HUDEP-2 (cell line): ENCODE measurements around the gene TNN.
"Not testable (repeated sequence)": the region's sequence is repeated elsewhere in the genome, so short reads cannot be mapped to it uniquely, and the experiment has no call there.

Source experiments
- DNase-seq, 76 experiments: peaks; one replicate each; lab custom pipeline; 2025; ENCODE audit not compliant: unreplicated experiment in 76 of 76; lab: John Stamatoyannopoulos, UW

The TNN gene, protein sequence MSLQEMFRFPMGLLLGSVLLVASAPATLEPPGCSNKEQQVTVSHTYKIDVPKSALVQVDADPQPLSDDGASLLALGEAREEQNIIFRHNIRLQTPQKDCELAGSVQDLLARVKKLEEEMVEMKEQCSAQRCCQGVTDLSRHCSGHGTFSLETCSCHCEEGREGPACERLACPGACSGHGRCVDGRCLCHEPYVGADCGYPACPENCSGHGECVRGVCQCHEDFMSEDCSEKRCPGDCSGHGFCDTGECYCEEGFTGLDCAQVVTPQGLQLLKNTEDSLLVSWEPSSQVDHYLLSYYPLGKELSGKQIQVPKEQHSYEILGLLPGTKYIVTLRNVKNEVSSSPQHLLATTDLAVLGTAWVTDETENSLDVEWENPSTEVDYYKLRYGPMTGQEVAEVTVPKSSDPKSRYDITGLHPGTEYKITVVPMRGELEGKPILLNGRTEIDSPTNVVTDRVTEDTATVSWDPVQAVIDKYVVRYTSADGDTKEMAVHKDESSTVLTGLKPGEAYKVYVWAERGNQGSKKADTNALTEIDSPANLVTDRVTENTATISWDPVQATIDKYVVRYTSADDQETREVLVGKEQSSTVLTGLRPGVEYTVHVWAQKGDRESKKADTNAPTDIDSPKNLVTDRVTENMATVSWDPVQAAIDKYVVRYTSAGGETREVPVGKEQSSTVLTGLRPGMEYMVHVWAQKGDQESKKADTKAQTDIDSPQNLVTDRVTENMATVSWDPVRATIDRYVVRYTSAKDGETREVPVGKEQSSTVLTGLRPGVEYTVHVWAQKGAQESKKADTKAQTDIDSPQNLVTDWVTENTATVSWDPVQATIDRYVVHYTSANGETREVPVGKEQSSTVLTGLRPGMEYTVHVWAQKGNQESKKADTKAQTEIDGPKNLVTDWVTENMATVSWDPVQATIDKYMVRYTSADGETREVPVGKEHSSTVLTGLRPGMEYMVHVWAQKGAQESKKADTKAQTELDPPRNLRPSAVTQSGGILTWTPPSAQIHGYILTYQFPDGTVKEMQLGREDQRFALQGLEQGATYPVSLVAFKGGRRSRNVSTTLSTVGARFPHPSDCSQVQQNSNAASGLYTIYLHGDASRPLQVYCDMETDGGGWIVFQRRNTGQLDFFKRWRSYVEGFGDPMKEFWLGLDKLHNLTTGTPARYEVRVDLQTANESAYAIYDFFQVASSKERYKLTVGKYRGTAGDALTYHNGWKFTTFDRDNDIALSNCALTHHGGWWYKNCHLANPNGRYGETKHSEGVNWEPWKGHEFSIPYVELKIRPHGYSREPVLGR (N-terminal part only)

DNA sequence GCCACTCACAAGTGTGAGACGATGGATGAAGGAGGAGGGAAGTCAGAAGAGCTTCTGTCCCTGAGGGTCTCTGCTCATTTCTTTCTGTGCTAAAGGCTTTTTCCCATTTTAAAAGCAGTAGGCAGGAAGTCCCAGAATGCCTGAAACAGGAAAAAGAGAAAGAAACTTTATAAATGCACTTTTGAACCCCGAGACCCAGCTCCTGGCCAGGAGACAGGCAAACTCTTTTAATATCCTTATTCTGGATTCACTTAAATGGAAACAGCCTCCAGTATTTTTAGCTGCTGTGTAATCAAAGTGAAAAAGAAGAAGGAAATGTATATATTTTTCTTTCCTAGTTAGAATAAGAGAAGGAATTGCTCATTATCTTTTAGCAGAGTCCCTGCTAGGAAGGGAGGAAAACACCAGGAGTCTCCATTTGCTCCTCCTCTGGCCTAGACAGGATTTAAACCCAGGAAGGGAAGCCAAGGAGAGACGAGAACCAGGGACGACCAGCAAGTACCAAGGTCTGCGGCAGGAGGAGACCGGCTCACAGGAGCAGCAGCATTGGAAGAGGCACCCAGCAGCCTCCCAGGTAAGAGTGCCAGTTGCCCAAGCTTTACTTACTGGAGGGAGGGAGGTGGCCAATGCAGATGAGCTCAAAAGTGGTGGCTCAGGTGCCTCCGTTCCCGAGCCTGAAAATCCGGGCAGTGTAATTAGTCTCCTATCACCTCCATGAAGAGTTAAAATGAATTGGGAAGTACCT is at the start of gene TNN:
Gene TNN (plus strand): TSS at position 472 of the 745 bp plus-strand sequence. CDS start 9,586 bp downstream, outside the sequence.
- DNase-seq = no peak

DNA sequence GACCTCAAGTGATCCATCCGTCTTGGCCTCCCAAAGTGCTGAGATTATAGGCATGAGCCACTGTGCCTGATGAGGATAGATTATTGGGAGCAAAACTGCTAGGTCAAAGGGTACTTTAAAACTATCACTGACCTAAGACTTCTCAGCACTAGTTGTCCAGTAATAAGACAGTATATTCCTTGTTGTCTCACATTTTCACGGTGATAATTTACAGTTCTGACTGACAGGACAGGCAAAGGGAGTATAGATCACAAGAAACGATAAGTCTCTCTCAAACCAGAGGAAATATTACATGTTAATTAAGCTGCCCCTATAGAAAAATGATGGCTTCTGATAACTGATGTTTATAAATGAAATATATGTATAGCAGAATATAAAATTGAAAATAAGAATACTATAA is 48.1 kb upstream of the TNN start:
- DNase-seq = no peak

DNA sequence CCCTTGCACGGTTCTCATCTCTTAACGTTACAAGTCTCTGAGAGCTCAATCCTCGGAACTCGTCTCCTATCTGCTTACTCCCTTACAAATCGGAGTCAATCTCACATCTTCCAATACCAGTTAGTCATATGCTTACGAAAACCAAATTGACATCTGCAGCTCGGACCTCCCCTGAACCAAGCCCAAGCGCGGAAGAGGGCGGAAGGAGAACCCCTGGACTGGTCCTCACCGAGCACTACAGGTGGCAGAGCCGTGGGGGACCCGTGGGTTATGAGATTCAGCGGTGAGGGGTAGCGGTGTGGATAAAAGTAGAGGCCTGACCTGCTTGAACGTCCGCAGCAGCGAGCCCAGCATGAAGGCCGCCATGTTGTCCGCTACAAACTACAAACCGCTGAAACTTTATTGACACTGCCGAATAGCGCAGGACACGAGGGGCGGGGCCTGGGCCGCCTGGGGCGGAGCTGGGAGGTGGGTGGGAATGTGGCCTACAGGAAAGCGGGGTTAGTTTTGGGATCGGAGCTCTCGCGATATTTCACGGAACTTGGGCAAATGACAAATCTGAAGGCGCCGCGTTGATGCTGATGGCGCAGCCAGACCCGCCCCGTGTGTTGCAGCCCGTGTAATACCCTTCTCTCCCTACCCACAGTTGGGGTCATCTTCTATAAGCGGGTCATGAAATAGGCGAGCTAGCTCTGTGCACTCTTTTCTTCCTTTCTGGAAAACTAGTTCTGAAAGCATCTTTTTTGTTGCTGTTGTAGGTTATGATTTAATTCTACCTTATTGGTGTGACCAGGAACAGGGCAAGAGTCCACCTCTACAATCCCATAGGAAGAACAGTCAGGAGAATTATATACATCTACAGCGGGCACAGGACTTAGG is 44.4 kb upstream of the TNN start, which contains the start of gene MRPS14:
Gene MRPS14 (minus strand): TSS at position 383 of the 879 bp plus-strand sequence. CDS start 17 bp downstream, at position 366.
- peak in 75 of 76 experiments; percentile 54 to 98 (median 94) for DNase-seq

DNA sequence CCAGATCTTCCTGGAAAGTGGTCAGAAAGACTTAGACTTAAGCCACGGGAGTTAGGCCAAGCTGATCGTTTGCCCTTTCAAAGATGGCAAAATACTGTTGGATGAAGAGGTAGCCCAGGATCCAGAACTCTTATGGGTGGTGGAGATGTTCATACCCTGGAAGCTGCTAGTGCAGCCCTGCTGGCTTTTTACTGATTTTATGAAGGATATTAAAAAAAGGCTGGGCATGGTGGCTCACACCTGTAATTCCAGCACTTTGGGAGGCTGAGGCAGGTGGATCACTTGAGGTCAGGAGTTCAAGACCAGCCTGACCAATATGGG is 43.8 kb upstream of the TNN start:
- not testable (repeated sequence) for DNase-seq

DNA sequence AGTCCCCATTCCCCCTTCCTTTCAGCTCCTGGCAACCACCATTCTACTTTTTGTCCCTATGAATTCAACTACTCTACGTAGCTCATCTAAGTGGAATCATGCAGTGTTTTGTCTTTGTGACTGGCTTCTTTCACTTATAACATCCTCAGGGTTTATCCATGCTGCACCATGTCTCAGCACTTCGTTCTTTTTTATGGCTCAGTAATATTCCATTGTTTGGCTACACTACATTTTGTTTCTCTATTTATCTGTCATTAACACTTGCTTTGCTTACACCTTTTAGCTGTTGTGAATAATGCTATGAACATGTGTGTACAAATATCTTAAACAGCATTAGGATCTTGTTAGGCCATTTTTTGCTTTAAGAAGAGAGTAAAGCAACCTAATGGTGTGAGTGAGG is 42.9 kb upstream of the TNN start:
- DNase-seq = no peak

DNA sequence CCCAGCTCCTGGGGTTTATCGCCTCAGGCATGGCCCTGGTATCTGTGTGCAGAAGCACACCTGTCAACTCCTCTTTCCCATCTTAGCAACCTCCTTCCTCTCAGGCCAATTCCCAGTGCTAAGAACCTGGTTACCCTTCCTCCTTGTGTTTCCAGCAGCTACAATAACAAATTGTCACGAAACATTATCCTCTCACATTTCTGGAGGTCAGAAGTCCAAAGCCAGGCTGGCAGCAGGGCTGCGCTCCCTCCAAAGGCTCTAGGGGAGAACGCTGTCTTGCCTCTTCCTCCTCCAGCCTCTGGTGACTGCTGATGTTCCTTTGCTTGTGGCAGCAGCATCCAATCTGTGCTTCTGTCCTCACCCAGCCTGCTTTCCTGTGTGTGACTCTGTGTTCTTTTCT is 33.7 kb upstream of the TNN start:
- DNase-seq = no peak

DNA sequence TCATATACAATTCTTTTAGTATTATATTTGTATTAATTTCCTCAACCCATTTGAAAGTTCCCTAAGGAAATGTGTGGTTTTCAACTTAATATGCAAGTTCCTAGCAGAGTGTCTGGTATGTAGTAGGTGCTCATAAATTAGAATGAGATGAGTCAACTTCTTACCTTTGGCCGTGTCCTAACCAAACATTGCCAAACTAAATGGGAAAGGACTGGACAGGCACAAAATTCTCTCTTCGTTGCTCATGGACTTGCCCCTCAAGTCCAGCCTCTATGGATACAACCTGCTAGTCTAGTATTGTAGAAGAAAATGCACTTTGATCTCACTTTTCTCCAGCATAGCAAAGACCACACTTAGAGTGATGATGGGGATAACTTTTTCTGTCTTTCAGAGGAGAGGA is 32.9 kb upstream of the TNN start:
- DNase-seq = no peak

DNA sequence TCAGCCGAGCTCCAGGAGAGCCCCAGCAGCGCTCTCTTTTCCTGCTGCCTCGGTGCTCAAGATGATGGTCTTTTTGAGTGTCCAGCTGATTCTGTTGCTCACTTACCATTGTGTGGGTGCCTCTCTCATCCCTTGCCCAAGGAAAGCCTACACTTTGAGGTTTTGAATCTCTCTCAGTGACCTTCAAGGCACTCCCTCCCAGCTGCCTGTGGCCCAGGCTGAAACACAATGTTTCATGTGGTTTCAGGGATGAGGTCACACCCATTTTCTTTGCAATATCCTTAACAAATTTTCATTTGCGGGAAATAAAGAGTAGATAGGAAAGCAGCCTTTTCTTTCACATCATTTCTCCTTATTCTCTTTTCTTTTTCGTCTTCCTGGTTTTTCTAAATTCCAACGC is 31.8 kb upstream of the TNN start:
- no peak for DNase-seq

DNA sequence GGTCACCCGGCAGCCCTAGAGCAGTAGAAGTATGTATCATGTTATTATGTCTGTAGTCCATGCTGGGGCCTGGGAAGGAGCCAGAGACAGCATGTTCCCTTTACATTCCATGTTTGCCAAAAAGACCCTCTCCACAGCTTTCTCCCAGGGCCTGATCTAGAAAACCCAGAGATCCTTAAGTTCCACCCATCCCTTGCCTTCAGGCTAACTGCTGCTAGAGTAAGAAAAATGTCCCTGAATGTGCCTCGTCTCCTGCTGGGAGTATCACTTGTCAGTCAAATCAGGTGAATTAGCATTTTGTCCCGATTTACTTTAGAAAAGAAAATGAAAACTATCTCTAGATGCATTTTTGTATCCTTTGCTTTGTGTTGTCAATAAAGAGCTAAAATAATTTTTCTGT is 31.2 kb upstream of the TNN start:
- DNase-seq = no peak

DNA sequence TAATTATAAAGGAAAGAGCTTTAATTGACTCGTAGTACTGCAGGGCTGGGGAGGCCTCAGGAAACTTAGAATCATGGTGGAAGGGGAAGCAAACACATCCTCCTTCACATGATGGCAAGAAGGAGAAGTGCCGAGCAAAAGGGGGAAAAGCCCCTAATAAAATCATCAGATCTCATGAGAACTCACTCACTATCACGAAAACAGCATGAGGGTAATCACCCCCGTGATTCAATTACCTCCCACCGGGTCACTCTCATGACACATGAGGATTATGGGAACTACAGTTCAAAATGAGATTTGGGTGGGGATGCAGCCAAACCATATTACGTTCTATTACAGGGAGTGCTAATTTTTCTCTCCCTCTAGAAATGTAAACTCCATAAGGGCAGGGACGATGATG is 30.2 kb upstream of the TNN start:
- DNase-seq = no peak

DNA sequence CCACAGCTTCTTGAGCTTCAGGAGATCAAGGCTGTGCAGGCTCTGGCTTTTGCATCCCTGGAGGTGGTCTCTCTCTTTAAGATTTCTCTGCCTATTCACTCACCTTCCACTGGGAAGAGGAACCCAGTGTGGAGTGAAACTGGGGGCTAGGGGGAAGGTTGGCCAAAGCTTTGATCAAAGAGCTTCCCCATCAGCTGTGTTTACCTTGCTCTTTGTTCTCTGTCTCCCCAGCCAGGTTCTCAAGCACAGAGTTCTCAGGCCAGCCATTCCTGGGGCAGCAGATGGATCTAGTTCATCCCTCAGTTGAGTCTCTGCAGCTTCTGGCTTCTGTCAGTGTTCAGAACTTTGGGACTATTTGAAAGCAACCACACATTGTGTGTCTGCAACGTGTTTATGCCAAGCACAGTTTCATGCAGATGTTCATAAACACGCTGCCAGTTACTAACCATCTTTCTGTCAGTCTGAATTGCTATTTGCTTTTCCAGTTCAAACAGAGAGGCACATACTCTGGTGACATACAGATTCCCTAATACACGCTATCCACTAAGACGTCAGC is 27.2 kb upstream of the TNN start:
- DNase-seq = no peak

DNA sequence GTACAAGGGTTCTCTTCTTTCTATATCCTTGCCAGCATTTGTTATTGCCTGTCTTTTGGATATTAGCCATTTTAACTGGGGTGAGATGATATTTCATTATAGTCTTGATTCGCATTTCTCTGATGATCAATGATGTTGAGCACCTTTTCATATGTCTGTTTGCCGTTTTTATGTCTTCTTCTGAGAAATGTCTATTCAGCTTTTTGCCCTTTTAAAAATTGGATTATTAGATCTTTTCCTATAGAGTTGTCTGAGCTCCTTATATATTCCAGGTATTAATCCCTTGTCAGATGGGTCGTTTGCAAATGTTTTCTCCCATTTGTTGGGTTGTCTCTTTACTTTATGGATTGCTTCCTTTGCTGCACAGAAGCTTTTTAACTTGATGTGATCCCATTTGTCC is 25.0 kb upstream of the TNN start:
- no peak for DNase-seq

DNA sequence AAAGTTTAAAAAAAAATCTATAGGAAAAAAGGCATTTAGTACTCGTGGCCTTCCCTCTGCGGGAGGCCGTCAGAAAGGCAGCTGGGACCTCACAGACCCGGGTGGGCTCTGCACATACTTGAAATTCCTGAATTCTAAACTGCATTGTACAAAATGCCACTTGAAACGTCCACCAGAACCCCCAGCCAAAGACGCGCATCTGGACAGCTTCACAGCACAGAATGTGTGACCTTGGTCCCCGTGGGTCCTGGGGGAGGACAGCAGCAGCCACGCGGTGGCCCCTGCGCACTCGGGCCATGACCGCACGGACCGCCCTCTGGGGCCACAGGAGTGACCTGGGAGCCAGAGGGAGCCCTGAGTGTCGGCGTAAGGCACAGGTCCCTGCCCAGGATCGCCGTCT is 23.8 kb upstream of the TNN start:
- DNase-seq = no peak

DNA sequence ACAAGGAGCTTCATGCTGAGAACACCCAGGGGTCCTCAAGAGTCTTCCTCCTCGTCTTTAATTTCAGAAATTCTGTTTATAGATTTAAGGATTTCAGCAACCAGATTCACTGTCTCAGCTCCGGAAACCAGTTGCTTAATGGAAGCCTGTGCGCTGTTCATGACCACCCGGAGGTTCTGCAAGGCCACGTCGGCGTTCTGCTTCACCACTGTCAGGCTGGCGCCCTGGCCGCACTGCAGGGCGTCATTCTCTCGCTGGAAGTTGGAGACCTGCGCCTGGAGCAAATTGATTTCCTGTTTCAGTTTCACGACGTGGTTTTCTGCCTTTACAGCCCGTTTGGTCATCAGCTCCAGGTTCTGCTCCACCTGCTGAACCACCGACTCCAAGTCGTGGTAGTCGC is 23.0 kb upstream of the TNN start:
- DNase-seq = not testable (repeated sequence)

DNA sequence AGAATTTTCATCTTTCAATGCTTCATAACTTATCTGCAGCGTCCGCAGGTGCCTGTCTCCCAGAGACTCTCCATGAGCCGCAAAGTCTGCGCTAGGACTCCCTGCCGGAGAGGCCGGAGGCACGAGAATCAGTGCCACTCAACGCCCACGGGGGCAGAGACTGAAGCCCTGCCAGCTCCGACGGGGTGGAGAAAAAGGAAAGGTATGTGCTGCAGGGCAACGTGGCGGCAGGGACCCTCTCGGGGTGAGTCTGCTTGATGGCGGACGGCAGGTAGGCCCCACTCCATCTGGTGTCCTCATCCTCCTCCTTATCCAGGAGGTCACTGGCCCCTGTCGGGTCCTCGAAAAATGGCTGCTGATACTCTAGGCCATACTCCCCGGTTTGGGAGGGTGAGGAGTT is 22.5 kb upstream of the TNN start:
- DNase-seq = no peak

DNA sequence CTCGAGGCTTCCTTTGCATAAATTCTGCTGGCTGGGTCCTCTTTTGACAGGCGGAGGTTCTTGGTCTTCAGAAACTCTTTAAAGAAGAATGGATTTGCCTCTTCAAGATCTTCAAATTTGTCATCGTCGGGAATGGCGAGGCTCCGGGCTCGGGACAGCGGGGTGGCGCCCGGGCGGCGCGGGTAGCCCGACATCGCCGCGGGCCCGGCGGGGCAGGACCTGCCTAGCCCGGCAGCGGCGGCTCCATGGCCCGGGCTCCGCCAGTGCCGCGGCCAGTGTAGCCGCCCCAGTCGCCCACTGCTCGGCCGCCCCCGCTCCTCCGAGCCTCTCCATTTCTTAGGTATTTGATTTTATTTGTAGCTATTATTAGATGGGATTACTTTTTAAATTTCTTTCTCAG is 22.1 kb upstream of the TNN start:
- no peak for DNase-seq

DNA sequence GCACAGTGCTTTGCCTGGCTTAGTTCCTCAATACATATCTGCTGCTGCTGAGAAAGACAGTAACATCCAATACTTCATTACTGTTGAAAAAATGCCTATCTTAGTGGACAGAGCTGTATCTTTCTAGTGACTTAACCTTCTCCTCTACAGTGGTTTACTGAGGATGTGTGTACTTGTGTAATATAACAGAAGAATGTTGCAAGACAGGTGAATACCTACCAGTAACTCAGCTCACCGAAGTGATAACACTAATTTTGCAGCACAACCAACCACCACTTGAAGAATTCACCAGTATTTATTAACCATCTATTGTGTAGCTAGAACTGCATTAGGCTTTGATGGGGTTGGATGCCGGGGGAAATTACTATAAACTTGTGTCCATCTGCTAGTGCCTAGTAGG is 16.6 kb upstream of the TNN start:
- DNase-seq = no peak

DNA sequence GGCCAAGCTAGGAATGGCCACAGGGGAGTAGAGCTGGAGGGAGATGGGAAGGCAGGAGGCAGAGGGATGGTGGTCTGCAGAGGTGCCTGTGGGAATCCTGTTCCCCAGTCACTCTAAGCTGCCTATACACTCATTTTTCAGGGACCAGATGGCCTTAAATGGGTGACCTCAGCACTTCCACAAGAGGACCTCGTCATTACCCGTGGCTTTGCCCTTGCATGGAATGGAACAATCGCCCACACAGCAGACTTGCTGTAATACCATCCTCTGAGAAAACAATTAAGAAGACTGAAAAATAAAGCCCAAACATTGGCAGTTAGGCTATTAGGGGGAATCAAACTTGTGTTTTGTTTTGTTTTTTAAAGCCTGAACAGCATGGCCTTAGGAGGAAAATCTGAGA is 12.9 kb upstream of the TNN start:
- no peak for DNase-seq

DNA sequence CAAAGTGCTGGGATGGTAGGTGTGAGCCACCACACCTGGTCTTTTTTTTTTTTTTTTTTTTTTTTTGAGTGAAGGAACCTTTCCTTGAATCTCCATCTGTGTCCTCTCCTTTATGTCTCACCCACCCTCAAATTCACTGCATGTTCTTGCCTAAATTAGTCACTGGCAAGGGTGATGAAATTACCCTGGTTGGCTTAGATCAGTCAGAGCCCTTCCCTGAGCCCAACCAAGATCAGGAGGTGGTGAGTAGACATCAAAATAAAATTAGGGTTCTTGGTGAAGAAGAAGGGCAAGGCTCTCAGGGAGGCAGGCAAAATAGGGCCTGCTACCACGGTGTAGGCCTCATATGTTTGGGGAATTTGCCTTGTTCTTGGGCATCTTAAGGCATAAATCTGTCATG is 5.3 kb upstream of the TNN start:
- DNase-seq = no peak
